T-cell (primary cell): Measurements from ENCODE around the gene JAGN1. TPM values are rescaled to one million over a fixed set of nuclear protein-coding genes. Genes with fewer than 3 reads are reported as not detected.
"Not testable (repeated sequence)": the region's sequence is repeated elsewhere in the genome, so short reads cannot be mapped to it uniquely, and the experiment has no call there.

Source experiments
- ATAC-seq, 4 experiments: fragments of 200-7000 bp in 3 of 4; fragments of 150-1000 bp in 1 of 4; cut with Tn5 transposase; replicated peaks in 1 of 4; 1 replicate in 3 of 4; 2 replicates in 1 of 4; pipeline ENCODE4 v1.10.0; 2021; ENCODE audit warnings: moderate library complexity in 3 of 4, mild to moderate bottlenecking in 2 of 4, moderate number of reproducible peaks in 1 of 4
- CTCF ChIA-PET, 2 donors: fragments of 300-600 bp; sonication (Branson Sonifier 250); formaldehyde crosslinking; loops; one replicate each; lab custom pipeline; 2022; ENCODE audit warnings: antibody characterized with exemption in 2 of 2; lab: Charles Lee
- POLR2A ChIA-PET, 2 donors: fragments of 300-600 bp; sonication (Branson Sonifier 250); formaldehyde crosslinking; loops; one replicate each; lab custom pipeline; 2022; ENCODE audit warnings: antibody characterized with exemption in 2 of 2; lab: Charles Lee
- DNase-seq, 35 experiments: peaks; one replicate each; pipeline versions ENCODE4 v3.0.0 to v3.0.0-alpha.2; 2013 to 2023
- H3K27ac ChIP-seq: one replicate; pipeline ENCODE4 v1.5.1; 2013; ENCODE audit warnings: low read length
- H3K27me3 ChIP-seq, 2 experiments: replicated peaks in 1 of 2; 1 replicate in 1 of 2; 2 replicates in 1 of 2; pipeline versions ENCODE4 v1.6.1 to v1.7.0; 2013; ENCODE audit warnings: low read length in 1 of 2, mixed read lengths in 1 of 2; ENCODE audit not compliant: control insufficient read depth in 2 of 2, insufficient read depth in 2 of 2; ENCODE audit errors: extremely low read depth in 1 of 2
- H3K36me3 ChIP-seq, 2 donors: 1 replicate in 1 of 2; 2 replicates in 1 of 2; pipeline versions ENCODE4 v1.6.1 to v1.7.0; 2013; ENCODE audit warnings: low read length in 1 of 2; ENCODE audit not compliant: control insufficient read depth in 2 of 2, insufficient read depth in 1 of 2; ENCODE audit errors: extremely low read depth in 1 of 2
- H3K4me1 ChIP-seq, 2 experiments: 1 replicate in 1 of 2; 2 replicates in 1 of 2; pipeline versions ENCODE4 v1.6.1 to v1.7.0; 2013; ENCODE audit warnings: low read length in 2 of 2, mixed read lengths in 1 of 2; ENCODE audit not compliant: insufficient read depth in 2 of 2, control insufficient read depth in 1 of 2; ENCODE audit errors: extremely low read depth in 1 of 2
- H3K4me3 ChIP-seq, 2 donors: 1 replicate in 1 of 2; 2 replicates in 1 of 2; pipeline versions ENCODE4 v1.5.1 to v1.7.0; 2013; ENCODE audit warnings: mild to moderate bottlenecking in 2 of 2, low read length in 1 of 2, moderate library complexity in 1 of 2; ENCODE audit not compliant: control insufficient read depth in 1 of 2; ENCODE audit errors: extremely low read depth in 1 of 2
- H3K9me3 ChIP-seq: 2 replicates; pipeline ENCODE4 v1.7.0; 2013
- H3K27ac Mint-ChIP-seq, 2 donors: one replicate each; pipeline ENCODE4 v1.8.0; 2020 to 2021; ENCODE audit warnings: mild to moderate bottlenecking in 2 of 2, mixed read lengths in 2 of 2
- H3K27me3 Mint-ChIP-seq, 2 donors: one replicate each; pipeline ENCODE4 v1.8.0; 2021 to 2022; ENCODE audit warnings: mixed read lengths in 2 of 2
- H3K36me3 Mint-ChIP-seq: one replicate; pipeline ENCODE4 v1.8.0; 2021; ENCODE audit warnings: mixed read lengths
- H3K4me1 Mint-ChIP-seq, 3 donors: one replicate each; pipeline ENCODE4 v1.8.0; 2020 to 2022; ENCODE audit warnings: mixed read lengths in 3 of 3, mild to moderate bottlenecking in 1 of 3
- H3K4me3 Mint-ChIP-seq, 3 donors: one replicate each; pipeline ENCODE4 v1.8.0; 2020 to 2022; ENCODE audit warnings: mild to moderate bottlenecking in 3 of 3, mixed read lengths in 3 of 3, moderate library complexity in 3 of 3
- H3K9me3 Mint-ChIP-seq, 3 donors: one replicate each; pipeline ENCODE4 v1.8.0; 2020 to 2022; ENCODE audit warnings: mixed read lengths in 3 of 3
- WGBS: methylation state at CpG from one replicate; pipeline ENCODE4 v1.1.5; 2013; ENCODE audit warnings: missing lambda C conversion rate; ENCODE audit not compliant: insufficient coverage; 5-methylcytosine and 5-hydroxymethylcytosine counted together
- total RNA-seq, 35 experiments: library from RNA in 6 of 35; stranded (reverse) in 6 of 35; fragments of 120-200 nt in 1 of 35; gene quantifications; one replicate each; pipeline versions ENCODE4 v1.2.1 to v1.2.4 and lab custom pipeline; 2013 to 2026

Gene JAGN1
- total RNA-seq, 5 donors from 2014 or later (not counting 1 experiment from before 2014, with no cell fraction given), result 16.9 to 28.6 (median 23.7) TPM

- 86% methylated on average over 3 of the region's 5 CpGs for WGBS
- DNase-seq, ATAC-seq, H3K4me1 ChIP-seq, H3K27me3 Mint-ChIP-seq, H3K27ac Mint-ChIP-seq, CTCF ChIA-PET, H3K36me3 ChIP-seq, H3K4me3 Mint-ChIP-seq, H3K9me3 Mint-ChIP-seq, H3K9me3 ChIP-seq, H3K4me1 Mint-ChIP-seq, H3K36me3 Mint-ChIP-seq, H3K4me3 ChIP-seq, H3K27me3 ChIP-seq, H3K27ac ChIP-seq: not testable (repeated sequence)
- POLR2A ChIA-PET, result interaction anchor here in 1 of 2 donors (0.6 kb wide), 1 partner anchor 11 kb away, joined by 4 read pairs; no protein-coding TSS in a partner anchor
Measured at GRCh38 chr3:9872067-9872466, 18.3 kb upstream of the JAGN1 start.

GRCh38 chr3:9875448-9875847, 15.0 kb upstream of the JAGN1 start:
- Mint-ChIP-seq H3K27ac (no peak overlapping the region), H3K4me1 (no peaks in the 10 kb centered on the region), H3K27me3 (no peaks in the 10 kb centered on the region), H3K4me3 (no peak overlapping the region), H3K9me3 (no peaks in the 10 kb centered on the region), H3K36me3 (no peaks in the 10 kb centered on the region)
- Histone ChIP-seq H3K27me3 (peaks cover 0 to 12% of the 10 kb centered on the region in 2 experiments), H3K27ac (no peak overlapping the region), H3K4me1 (no peaks in the 10 kb centered on the region), H3K4me3 (no peak overlapping the region), H3K36me3 (no peaks in the 10 kb centered on the region), H3K9me3 (no peaks in the 10 kb centered on the region)
- POLR2A ChIA-PET, result interaction anchor here in 1 of 2 donors (0.6 kb wide), 1 partner anchor 36 kb away, joined by 3 read pairs; no protein-coding TSS in a partner anchor
- no peak for DNase-seq
- CTCF ChIA-PET, result no interaction called here
- ATAC-seq, result no peak

- H3K4me1 Mint-ChIP-seq, H3K27ac ChIP-seq, H3K4me3 ChIP-seq, ATAC-seq, H3K9me3 ChIP-seq, CTCF ChIA-PET, H3K36me3 Mint-ChIP-seq, POLR2A ChIA-PET, H3K27me3 Mint-ChIP-seq, H3K27ac Mint-ChIP-seq, DNase-seq, H3K4me3 Mint-ChIP-seq, H3K36me3 ChIP-seq, H3K4me1 ChIP-seq, H3K9me3 Mint-ChIP-seq: not testable (repeated sequence)
- 100% methylated on average over 1 of the region's 4 CpGs for WGBS
- H3K27me3 ChIP-seq, result peaks cover 0 to 12% of the 10 kb centered on the region in 2 experiments
Measured at GRCh38 chr3:9876255-9876654, 14.2 kb upstream of the JAGN1 start.

- POLR2A ChIA-PET, result no interaction called here
- H3K36me3 ChIP-seq, result no peaks in the 10 kb centered on the region
Measured at GRCh38 chr3:9876991-9877390, 13.4 kb upstream of the JAGN1 start.

GRCh38 chr3:9878700-9879099, 11.7 kb upstream of the JAGN1 start:
- H3K4me1 Mint-ChIP-seq, result no peaks in the 10 kb centered on the region
- CTCF ChIA-PET, result no interaction called here
- no peaks in the 10 kb centered on the region for H3K9me3 Mint-ChIP-seq
- Histone ChIP-seq H3K27me3 (peaks cover 0 to 12% of the 10 kb centered on the region in 2 experiments), H3K36me3 (no peaks in the 10 kb centered on the region), H3K4me1 (no peaks in the 10 kb centered on the region), H3K4me3 (no peak overlapping the region), H3K27ac (no peak overlapping the region), H3K9me3 (no peaks in the 10 kb centered on the region)
- H3K4me3 Mint-ChIP-seq, result no peak overlapping the region
- WGBS, result 85% methylated on average over 3 of the region's 5 CpGs
- H3K36me3 Mint-ChIP-seq, result no peaks in the 10 kb centered on the region
- ATAC-seq, result no peak
- POLR2A ChIA-PET, result interaction anchor here in 1 of 2 donors (0.6 kb wide), 1 partner anchor 933 kb away, joined by 5 read pairs; no protein-coding TSS in a partner anchor
- H3K27me3 Mint-ChIP-seq, result no peaks in the 10 kb centered on the region
- no peak overlapping the region for H3K27ac Mint-ChIP-seq
- no peak for DNase-seq

More at GRCh38 chr3:9876991-9877390, 13.4 kb upstream of the JAGN1 start:
- Histone ChIP-seq H3K27ac (no peak overlapping the region), H3K4me1 (no peaks in the 10 kb centered on the region), H3K4me3 (no peak overlapping the region), H3K27me3 (peaks cover 0 to 12% of the 10 kb centered on the region in 2 experiments), H3K9me3 (no peaks in the 10 kb centered on the region)
- H3K27me3 Mint-ChIP-seq, result no peaks in the 10 kb centered on the region
- no peak overlapping the region for H3K27ac Mint-ChIP-seq
- DNase-seq (no peak), ATAC-seq (peak in 1 of 4 experiments; percentile 20)
- no peaks in the 10 kb centered on the region for H3K36me3 Mint-ChIP-seq
- no peaks in the 10 kb centered on the region for H3K9me3 Mint-ChIP-seq
- CTCF ChIA-PET, result interaction anchor here in 1 of 2 donors (0.7 kb wide), 1 partner anchor 577 kb away, joined by 12 read pairs; no protein-coding TSS in a partner anchor
- H3K4me1 Mint-ChIP-seq, result no peaks in the 10 kb centered on the region
- H3K4me3 Mint-ChIP-seq, result no peak overlapping the region
- WGBS, result 97% methylated on average over 12 of the region's 12 CpGs

- H3K4me3 ChIP-seq, result no peak within 1 kb of the TSS
- no peaks in the 10 kb centered on the region for H3K27me3 Mint-ChIP-seq
- H3K4me3 Mint-ChIP-seq, result no peak within 1 kb of the TSS
- H3K36me3 Mint-ChIP-seq, result no peaks in the 10 kb centered on the region
- ChIA-PET CTCF (no interaction called here), POLR2A (no interaction called here)
- no peak within 1 kb of the TSS for H3K27ac Mint-ChIP-seq
- ATAC-seq (no peak), DNase-seq (no peak)
- no peak within 1 kb of the TSS for H3K27ac ChIP-seq
- peaks cover 0 to 12% of the 10 kb centered on the region in 2 experiments for H3K27me3 ChIP-seq
- no peaks in the 10 kb centered on the region for H3K9me3 ChIP-seq
- H3K36me3 ChIP-seq, result no peaks in the 10 kb centered on the region
- H3K9me3 Mint-ChIP-seq, result no peaks in the 10 kb centered on the region
- 61% methylated on average over 3 of the region's 7 CpGs for WGBS
- H3K4me1 Mint-ChIP-seq, result no peaks in the 10 kb centered on the region
- H3K4me1 ChIP-seq, result no peaks in the 10 kb centered on the region
Measured at GRCh38 chr3:9879830-9880549, 10.4 kb upstream of the JAGN1 start, which contains the start of gene CIDEC. CIDEC (minus strand) TSS chr3:9880253; CDS start chr3:9878486, 1,767 bp downstream.
